Amygdala (tissue), 56 donors: ENCODE measurements around the gene CFAP61.

Experiments
- DNase-seq, 56 donors: peaks; one replicate each; lab custom pipeline; 2025; lab: John Stamatoyannopoulos, UW

CFAP61 gene

GRCh38 chr20:20375862-20376261, 323.5 kb downstream of the CFAP61 start:
- DNase-seq: no peak

- no peak for DNase-seq
Observed at GRCh38 chr20:20386192-20386591, 333.9 kb downstream of the CFAP61 start.

- no peak for DNase-seq
Observed at GRCh38 chr20:20390393-20390792, 338.1 kb downstream of the CFAP61 start.

- no peak for DNase-seq
Observed at GRCh38 chr20:20391115-20391514, 338.8 kb downstream of the CFAP61 start.

GRCh38 chr20:20391766-20392165, 339.4 kb downstream of the CFAP61 start:
- DNase-seq: no peak

GRCh38 chr20:20393207-20394120, 341.1 kb downstream of the CFAP61 start:
- DNase-seq: no peak

GRCh38 chr20:20395087-20395486, 342.8 kb downstream of the CFAP61 start:
- no peak for DNase-seq

- no peak for DNase-seq
Observed at GRCh38 chr20:20395903-20396568, 343.7 kb downstream of the CFAP61 start.

GRCh38 chr20:20396794-20397193, 344.5 kb downstream of the CFAP61 start:
- no peak for DNase-seq

GRCh38 chr20:20398123-20398522, 345.8 kb downstream of the CFAP61 start:
- peak in 3 of 56 donors; percentile 6 to 19 (median 8) for DNase-seq

- no peak for DNase-seq
Observed at GRCh38 chr20:20399531-20400500, 347.5 kb downstream of the CFAP61 start.

- DNase-seq: no peak
Observed at GRCh38 chr20:20401991-20402390, 349.7 kb downstream of the CFAP61 start.

- no peak for DNase-seq
Observed at GRCh38 chr20:20404633-20405032, 352.3 kb downstream of the CFAP61 start.

GRCh38 chr20:20405623-20406022, 353.3 kb downstream of the CFAP61 start:
- DNase-seq: no peak

GRCh38 chr20:20406306-20406705, 354.0 kb downstream of the CFAP61 start:
- no peak for DNase-seq

GRCh38 chr20:20407891-20408805, 355.8 kb downstream of the CFAP61 start:
- DNase-seq: peak in 26 of 56 donors; percentile 4 to 67 (median 30)

GRCh38 chr20:20409331-20409730, 357.0 kb downstream of the CFAP61 start:
- no peak for DNase-seq
